ENCODE results near the gene ABHD16B.
A peak's percentile ranks its signal among the peaks of the same experiment; 100 is the strongest.

DNA sequence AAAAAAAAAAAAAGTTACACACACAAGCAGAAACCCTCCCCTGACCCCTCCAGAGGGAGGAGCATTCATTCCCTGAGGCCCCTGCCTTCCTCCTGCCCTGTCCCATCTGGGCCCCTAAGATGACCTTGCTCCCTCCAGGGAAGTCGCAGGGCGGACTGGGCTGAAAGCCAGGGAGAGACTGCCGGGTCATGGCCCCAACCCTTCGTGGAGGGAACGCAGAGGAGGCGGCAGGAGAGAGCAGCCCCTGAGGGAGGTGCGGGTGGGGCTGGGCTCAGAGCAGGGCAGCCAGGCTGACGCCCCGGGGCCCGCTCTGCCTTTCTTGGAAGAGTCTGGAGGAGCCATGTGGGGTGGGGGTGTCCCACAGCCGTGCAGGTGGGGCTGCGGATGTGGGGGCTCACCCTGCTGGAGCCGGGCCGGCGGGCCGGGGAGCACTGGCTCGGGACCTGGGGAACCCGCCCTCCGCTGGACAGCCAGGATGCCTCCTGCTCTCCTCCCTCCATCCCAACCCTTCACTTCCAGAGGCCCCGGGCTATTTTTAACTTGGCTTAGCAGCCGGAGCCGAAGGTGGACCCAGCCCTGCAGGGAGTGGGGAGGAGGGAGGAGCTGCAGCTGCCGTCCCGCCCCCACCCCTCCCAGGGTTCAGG lies 15.0 kb upstream of the ABHD16B start:
- peak in 1 of 2 experiments; percentile 59; a peak in 1 of 4 replicates for TF ChIP-seq EP300 (IDR thresholded peaks at IDR 0.05; ENCODE audit: low read depth in 2 of 2, low read length in 2 of 2)
- no peak for TF ChIP-seq EP300 (CRISPR knock-in tag; IDR thresholded peaks at IDR 0.05; ENCODE audit: borderline replicate concordance)
- no peak for TF ChIP-seq ZNF235 (CRISPR knock-in tag; IDR thresholded peaks at IDR 0.05; ENCODE audit: borderline replicate concordance)
- TF ChIP-seq AKAP8 (CRISPR knock-in tag; IDR thresholded peaks at IDR 0.05), result no peak

All from HepG2 (cell line).